ENCODE measurements around the gene STOML1.
A peak's percentile ranks its signal among the peaks of the same experiment; 100 is the strongest.

Gene STOML1

GRCh38 chr15:74022706-74023470 lies 30.8 kb upstream of the STOML1 start:
- no peak overlapping the region for H3K4me3 ChIP-seq (ENCODE audit: low read length)
- no peak for DNase-seq (ENCODE audit: low read depth, low spot score)

GRCh38 chr15:74019734-74020133 lies 27.6 kb upstream of the STOML1 start:
- H3K4me3 ChIP-seq (ENCODE audit: low read length): no peak overlapping the region
- DNase-seq (ENCODE audit: low read depth, low spot score): no peak

GRCh38 chr15:74013374-74013894 lies 21.3 kb upstream of the STOML1 start:
- no peak for DNase-seq (ENCODE audit: low read depth, low spot score)
- H3K4me3 ChIP-seq (ENCODE audit: low read length): no peak overlapping the region

- DNase-seq (ENCODE audit: low read depth, low spot score): no peak
- H3K4me3 ChIP-seq (ENCODE audit: low read length): no peak overlapping the region
Measured at GRCh38 chr15:74011610-74012009, 19.5 kb upstream of the STOML1 start.

- H3K4me3 ChIP-seq (ENCODE audit: low read length): no peak overlapping the region
- DNase-seq (ENCODE audit: low read depth, low spot score): no peak
Measured at GRCh38 chr15:74010929-74011540, 18.9 kb upstream of the STOML1 start.

- no peak overlapping the region for H3K4me3 ChIP-seq (ENCODE audit: low read length)
- no peak for DNase-seq (ENCODE audit: low read depth, low spot score)
Measured at GRCh38 chr15:74008901-74009300, 16.8 kb upstream of the STOML1 start.

- DNase-seq (ENCODE audit: low read depth, low spot score): no peak
- no peak overlapping the region for H3K4me3 ChIP-seq (ENCODE audit: low read length)
Measured at GRCh38 chr15:74007820-74008371, 15.8 kb upstream of the STOML1 start.

GRCh38 chr15:74006774-74007639 lies 14.9 kb upstream of the STOML1 start:
- H3K4me3 ChIP-seq (ENCODE audit: low read length): no peak overlapping the region
- DNase-seq (ENCODE audit: low read depth, low spot score): no peak

- no peak overlapping the region for H3K4me3 ChIP-seq (ENCODE audit: low read length)
- DNase-seq (ENCODE audit: low read depth, low spot score): no peak
Measured at GRCh38 chr15:73997986-73998385, 5.9 kb upstream of the STOML1 start.

- peak overlapping the region; percentile 94 for H3K4me3 ChIP-seq (ENCODE audit: low read length)
- DNase-seq (ENCODE audit: low read depth, low spot score): peak; percentile 72
Measured at GRCh38 chr15:73996939-73997338, 4.8 kb upstream of the STOML1 start.

- no peak for DNase-seq (ENCODE audit: low read depth, low spot score)
- H3K4me3 ChIP-seq (ENCODE audit: low read length): peak overlapping the region; percentile 94
Measured at GRCh38 chr15:73996267-73996666, 4.2 kb upstream of the STOML1 start.

- DNase-seq (ENCODE audit: low read depth, low spot score): peak; percentile 63
- peak overlapping the region; percentile 94 for H3K4me3 ChIP-seq (ENCODE audit: low read length)
Measured at GRCh38 chr15:73994912-73995622, 3.0 kb upstream of the STOML1 start.

- H3K4me3 ChIP-seq (ENCODE audit: low read length): peak within 1 kb of the TSS; percentile 94
- DNase-seq (ENCODE audit: low read depth, low spot score): peak; percentile 95
Measured at GRCh38 chr15:73994413-73994883, 2.4 kb upstream of the STOML1 start, which contains the start of gene PML. TSS of gene PML (plus strand) at chr15:73994716. CDS start at chr15:73994813, 97 bp downstream.

- peak overlapping the region; percentile 94 for H3K4me3 ChIP-seq (ENCODE audit: low read length)
- no peak for DNase-seq (ENCODE audit: low read depth, low spot score)
Measured at GRCh38 chr15:73993211-73993994, 1.3 kb upstream of the STOML1 start.

- H3K4me3 ChIP-seq (ENCODE audit: low read length): peak overlapping the region; percentile 77
- no peak for DNase-seq (ENCODE audit: low read depth, low spot score)
Measured at GRCh38 chr15:73992594-73992898, 451 bp upstream of the STOML1 start.

GRCh38 chr15:73991260-73991659 lies 835 bp downstream of the STOML1 start:
- no peak for DNase-seq (ENCODE audit: low read depth, low spot score)
- H3K4me3 ChIP-seq (ENCODE audit: low read length): peak overlapping the region; percentile 77

GRCh38 chr15:73990250-73991005 lies 1.7 kb downstream of the STOML1 start:
- H3K4me3 ChIP-seq (ENCODE audit: low read length): no peak overlapping the region
- DNase-seq (ENCODE audit: low read depth, low spot score): no peak

Measured in Jurkat, Clone E6-1 (cell line).